BE2C (cell line): ENCODE data around the gene ANGPTL2.

Experiments
- DNase-seq: peaks from one replicate; pipeline ENCODE4 v3.0.0-alpha.2; 2020
- H3K27me3 ChIP-seq: fragments of 250-450 bp; sonication (Bioruptor Pico); 2 replicates; pipeline ENCODE4 v1.5.1; 2020; ENCODE audit warnings: mild to moderate bottlenecking
- H3K36me3 ChIP-seq: fragments of 250-450 bp; sonication (Bioruptor Pico); 2 replicates; pipeline ENCODE4 v1.5.1; 2020; ENCODE audit warnings: mild to moderate bottlenecking
- H3K4me1 ChIP-seq: fragments of 250-450 bp; sonication (Bioruptor Pico); 2 replicates; pipeline ENCODE4 v1.5.1; 2020
- H3K4me3 ChIP-seq: 2 replicates; pipeline ENCODE4 v1.5.1; 2011; ENCODE audit warnings: low read depth, low read length
- H3K9me3 ChIP-seq: fragments of 250-450 bp; sonication (Bioruptor Pico); 2 replicates; pipeline ENCODE4 v1.5.1; 2020
- TF ChIP-seq, protein P1 (sequence below): IDR thresholded peaks from 2 replicates; pipeline ENCODE4 v1.5.1; 2012; ENCODE audit warnings: mild to moderate bottlenecking, low read depth, low read length

The ANGPTL2 gene

GRCh38 chr9:127078336-127078735 lies 44.1 kb downstream of the ANGPTL2 start:
- Histone ChIP-seq H3K36me3 (no peaks in the 10 kb centered on the region), H3K9me3 (no peaks in the 10 kb centered on the region), H3K4me1 (no peaks in the 10 kb centered on the region), H3K4me3 (no peak overlapping the region), H3K27me3 (no peaks in the 10 kb centered on the region)
- TF ChIP-seq, protein P1, sequence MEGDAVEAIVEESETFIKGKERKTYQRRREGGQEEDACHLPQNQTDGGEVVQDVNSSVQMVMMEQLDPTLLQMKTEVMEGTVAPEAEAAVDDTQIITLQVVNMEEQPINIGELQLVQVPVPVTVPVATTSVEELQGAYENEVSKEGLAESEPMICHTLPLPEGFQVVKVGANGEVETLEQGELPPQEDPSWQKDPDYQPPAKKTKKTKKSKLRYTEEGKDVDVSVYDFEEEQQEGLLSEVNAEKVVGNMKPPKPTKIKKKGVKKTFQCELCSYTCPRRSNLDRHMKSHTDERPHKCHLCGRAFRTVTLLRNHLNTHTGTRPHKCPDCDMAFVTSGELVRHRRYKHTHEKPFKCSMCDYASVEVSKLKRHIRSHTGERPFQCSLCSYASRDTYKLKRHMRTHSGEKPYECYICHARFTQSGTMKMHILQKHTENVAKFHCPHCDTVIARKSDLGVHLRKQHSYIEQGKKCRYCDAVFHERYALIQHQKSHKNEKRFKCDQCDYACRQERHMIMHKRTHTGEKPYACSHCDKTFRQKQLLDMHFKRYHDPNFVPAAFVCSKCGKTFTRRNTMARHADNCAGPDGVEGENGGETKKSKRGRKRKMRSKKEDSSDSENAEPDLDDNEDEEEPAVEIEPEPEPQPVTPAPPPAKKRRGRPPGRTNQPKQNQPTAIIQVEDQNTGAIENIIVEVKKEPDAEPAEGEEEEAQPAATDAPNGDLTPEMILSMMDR: no peak
- DNase-seq: no peak

- TF ChIP-seq, protein P1: no peak
- H3K4me3 ChIP-seq: no peak overlapping the region
- H3K36me3 ChIP-seq: no peaks in the 10 kb centered on the region
- H3K9me3 ChIP-seq: no peaks in the 10 kb centered on the region
- H3K27me3 ChIP-seq: no peaks in the 10 kb centered on the region
- DNase-seq: no peak
- no peaks in the 10 kb centered on the region for H3K4me1 ChIP-seq
Measured at GRCh38 chr9:127077644-127077946, 44.8 kb downstream of the ANGPTL2 start.

DNA sequence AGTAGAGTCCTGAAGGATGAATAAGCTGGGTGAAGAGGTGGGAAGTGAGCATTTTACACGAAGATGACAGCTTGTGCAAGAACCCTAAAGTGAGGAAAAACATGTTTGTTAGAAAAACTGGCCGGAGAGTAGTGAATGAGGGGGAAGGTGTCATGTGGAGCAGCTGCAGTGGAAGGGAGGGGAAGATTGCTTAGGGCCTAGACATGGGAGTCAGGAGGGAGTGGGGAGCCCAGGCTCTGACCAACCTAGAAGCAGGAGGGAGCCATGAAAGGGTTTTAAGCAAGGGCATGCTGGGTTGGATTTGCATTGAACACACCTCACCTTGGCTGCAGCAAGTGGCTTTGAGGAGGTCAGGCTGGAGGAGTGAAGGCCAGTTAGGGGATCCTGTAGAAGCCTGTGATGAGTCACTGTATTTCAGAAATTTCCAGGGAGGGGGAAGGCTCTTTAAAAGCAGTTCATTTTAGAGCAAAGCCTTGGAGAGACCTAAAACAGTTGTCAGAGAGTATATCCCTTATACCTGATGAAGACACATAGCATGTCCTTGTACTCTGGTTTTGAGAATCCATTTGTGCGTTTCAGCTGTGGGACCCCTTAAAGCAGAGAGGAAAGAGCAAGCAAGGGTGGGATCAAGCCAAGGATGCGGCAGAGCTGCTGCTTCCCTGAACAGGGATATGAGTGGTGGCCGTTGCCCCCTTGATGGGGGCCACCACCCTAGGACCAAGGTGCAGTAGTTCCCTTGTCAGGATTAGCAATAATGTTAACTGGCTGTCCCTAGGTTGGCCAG lies 45.4 kb downstream of the ANGPTL2 start:
- TF ChIP-seq, protein P1: no peak
- Histone ChIP-seq H3K9me3 (no peaks in the 10 kb centered on the region), H3K4me1 (no peaks in the 10 kb centered on the region), H3K36me3 (no peaks in the 10 kb centered on the region), H3K4me3 (no peak overlapping the region), H3K27me3 (no peaks in the 10 kb centered on the region)
- no peak for DNase-seq

DNA sequence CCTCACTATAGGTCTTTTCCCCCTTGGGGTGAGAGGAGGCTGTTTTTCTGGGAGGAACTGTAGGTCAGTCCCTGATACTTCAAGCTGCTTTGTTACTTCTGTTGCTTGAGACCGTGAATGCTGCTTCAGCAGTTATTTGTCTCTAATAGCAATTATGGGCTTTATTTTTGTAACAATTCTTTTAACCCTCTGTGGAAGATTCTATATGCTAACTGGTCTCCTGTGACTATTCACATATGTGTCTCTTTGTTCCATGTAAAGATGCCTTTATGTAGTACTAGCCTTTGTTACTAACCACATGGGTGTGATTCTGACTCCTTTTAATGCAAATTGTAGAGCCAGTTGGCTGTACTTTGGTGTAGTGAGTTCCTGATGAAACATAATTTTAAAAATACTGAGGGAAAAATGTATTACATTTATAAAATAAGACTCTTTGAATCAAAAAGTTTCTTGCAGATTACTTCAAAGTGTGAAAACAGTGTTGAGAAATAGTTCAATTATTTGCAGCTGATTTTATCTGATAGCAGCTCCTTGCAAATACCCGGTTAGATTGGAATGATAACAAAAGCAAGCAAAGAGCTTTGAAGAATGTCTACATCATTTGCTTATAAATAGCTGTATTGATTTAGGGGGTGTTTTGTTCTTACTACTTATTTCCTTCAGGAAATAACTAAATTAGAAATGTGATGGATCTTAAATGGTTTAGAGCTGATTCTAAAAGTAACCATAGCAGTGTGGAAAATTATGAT lies 46.6 kb downstream of the ANGPTL2 start:
- Histone ChIP-seq H3K9me3 (no peaks in the 10 kb centered on the region), H3K4me3 (no peak overlapping the region), H3K36me3 (no peaks in the 10 kb centered on the region), H3K27me3 (no peaks in the 10 kb centered on the region), H3K4me1 (no peaks in the 10 kb centered on the region)
- TF ChIP-seq, protein P1: no peak
- DNase-seq: no peak

DNA sequence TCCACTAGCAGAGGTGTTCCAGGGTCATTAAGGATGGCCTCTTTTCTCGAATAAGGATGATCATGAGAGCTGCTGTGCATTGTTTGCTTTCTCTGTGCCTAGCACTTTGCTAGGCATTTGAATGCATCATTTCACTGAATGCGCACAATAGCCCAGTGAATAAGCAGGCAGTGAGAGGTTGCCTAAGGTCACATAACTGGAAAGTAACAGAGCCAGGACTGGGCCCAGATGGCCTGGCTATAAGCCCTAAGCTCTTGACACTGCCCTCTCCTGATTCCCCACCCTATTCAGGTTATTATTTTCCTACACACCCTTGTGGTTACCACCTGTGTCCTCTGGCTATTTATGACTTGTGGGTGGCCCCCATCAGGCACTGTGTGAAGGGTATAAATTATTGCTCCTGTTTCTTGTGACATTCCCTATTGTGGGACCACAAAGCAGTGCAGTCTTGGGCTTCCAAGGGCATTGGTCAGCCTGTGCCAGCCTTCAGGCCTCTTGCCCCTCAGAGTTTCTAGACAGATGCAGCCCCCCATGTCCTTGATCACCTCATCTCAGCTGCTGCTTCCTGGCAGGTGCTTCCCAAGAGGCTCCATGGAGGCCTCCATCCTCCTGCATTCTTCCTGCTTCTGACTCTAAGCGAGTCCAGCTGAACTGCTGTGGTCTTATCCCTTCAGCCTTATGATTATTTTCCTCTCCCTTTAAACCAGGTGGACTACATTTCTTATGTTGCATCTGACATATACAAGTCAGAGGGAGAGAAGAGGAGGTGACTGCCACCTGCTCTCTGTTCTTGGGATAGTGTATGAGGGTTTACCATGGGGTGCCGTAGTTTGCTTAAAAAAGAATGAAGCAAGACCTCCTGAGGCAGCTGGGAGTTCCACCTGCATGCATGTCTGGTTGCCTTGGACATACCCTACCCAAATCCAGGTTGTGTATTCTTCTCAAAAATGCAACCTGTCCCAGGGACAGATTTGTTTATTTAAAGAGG lies 47.6 kb downstream of the ANGPTL2 start:
- TF ChIP-seq, protein P1: no peak
- H3K9me3 ChIP-seq: no peaks in the 10 kb centered on the region
- DNase-seq: no peak
- no peaks in the 10 kb centered on the region for H3K4me1 ChIP-seq
- H3K4me3 ChIP-seq: no peak overlapping the region
- no peaks in the 10 kb centered on the region for H3K27me3 ChIP-seq
- no peaks in the 10 kb centered on the region for H3K36me3 ChIP-seq
